Mesenchymal stem cell (in vitro differentiated cells and primary cell): ENCODE results near the gene TMBIM6.
A peak's percentile ranks its signal among the peaks of the same experiment; 100 is the strongest.

Experiments
- DNase-seq: peaks from one replicate; pipeline ENCODE4 v3.0.0-alpha.2; 2013
- H2AFZ ChIP-seq: one replicate; pipeline ENCODE4 v1.6.1; 2013; ENCODE audit warnings: low read depth, mild to moderate bottlenecking, control low read depth, inconsistent platforms, low read length, moderate library complexity
- H2AK5ac ChIP-seq: 2 replicates; pipeline ENCODE4 v1.6.1; 2013; ENCODE audit warnings: low read length, moderate library complexity, mild to moderate bottlenecking, inconsistent platforms; ENCODE audit not compliant: severe bottlenecking
- H2BK120ac ChIP-seq: one replicate; pipeline ENCODE4 v1.6.1; 2013; ENCODE audit warnings: low read depth, mild to moderate bottlenecking, inconsistent platforms, low read length, moderate library complexity
- H2BK12ac ChIP-seq, 2 experiments: one replicate each; pipeline ENCODE4 v1.6.1; 2013; ENCODE audit warnings: inconsistent platforms in 2 of 2, low read length in 2 of 2, mild to moderate bottlenecking in 2 of 2, moderate library complexity in 2 of 2, control low read depth in 1 of 2
- H2BK15ac ChIP-seq: one replicate; pipeline ENCODE4 v1.6.1; 2013; ENCODE audit warnings: mild to moderate bottlenecking, low read depth, inconsistent platforms; ENCODE audit not compliant: poor library complexity, severe bottlenecking
- H2BK5ac ChIP-seq: 2 replicates; pipeline ENCODE4 v1.6.1; 2013; ENCODE audit warnings: low read depth, mild to moderate bottlenecking, low read length, control low read depth, inconsistent platforms; ENCODE audit not compliant: poor library complexity, severe bottlenecking
- H3K14ac ChIP-seq, 2 experiments: one replicate each; pipeline ENCODE4 v1.6.1; 2013; ENCODE audit warnings: inconsistent platforms in 2 of 2, low read length in 2 of 2, control low read depth in 1 of 2, mild to moderate bottlenecking in 1 of 2, moderate library complexity in 1 of 2
- H3K18ac ChIP-seq, 2 experiments: one replicate each; pipeline ENCODE4 v1.6.1; 2013; ENCODE audit warnings: inconsistent platforms in 2 of 2, low read length in 2 of 2, control low read depth in 1 of 2, low read depth in 1 of 2, mild to moderate bottlenecking in 1 of 2
- H3K23ac ChIP-seq, 2 experiments: one replicate each; pipeline ENCODE4 v1.6.1; 2013; ENCODE audit warnings: inconsistent platforms in 2 of 2, low read length in 2 of 2, mild to moderate bottlenecking in 2 of 2, moderate library complexity in 2 of 2, control low read depth in 1 of 2
- H3K27ac ChIP-seq: 2 replicates; pipeline ENCODE4 v1.5.1; 2013; ENCODE audit warnings: mild to moderate bottlenecking, moderate library complexity, low read length, control low read depth, inconsistent platforms; ENCODE audit not compliant: poor library complexity, severe bottlenecking
- H3K27me3 ChIP-seq, 2 experiments: 2 replicates each; pipeline versions ENCODE4 v1.6.1 to v1.7.0; 2013; ENCODE audit warnings: low read length in 2 of 2, mild to moderate bottlenecking in 2 of 2, moderate library complexity in 2 of 2, control low read depth in 1 of 2, inconsistent platforms in 1 of 2; ENCODE audit not compliant: control insufficient read depth in 1 of 2, insufficient read depth in 1 of 2
- H3K36me3 ChIP-seq, 2 experiments: 2 replicates each; pipeline versions ENCODE4 v1.6.1 to v1.7.0; 2013; ENCODE audit warnings: low read length in 2 of 2, control low read depth in 1 of 2, inconsistent platforms in 1 of 2, low read depth in 1 of 2, mild to moderate bottlenecking in 1 of 2; ENCODE audit not compliant: insufficient read depth in 2 of 2, control insufficient read depth in 1 of 2
- H3K4ac ChIP-seq, 2 experiments: one replicate each; pipeline ENCODE4 v1.6.1; 2013; ENCODE audit warnings: inconsistent platforms in 2 of 2, low read length in 2 of 2, mild to moderate bottlenecking in 2 of 2, moderate library complexity in 2 of 2, control low read depth in 1 of 2, low read depth in 1 of 2
- H3K4me1 ChIP-seq: 2 replicates; pipeline ENCODE4 v1.6.1; 2013; ENCODE audit warnings: low read depth, low read length, control low read depth; ENCODE audit not compliant: control insufficient read depth, insufficient read depth
- H3K4me2 ChIP-seq: 2 replicates; pipeline ENCODE4 v1.6.1; 2013; ENCODE audit warnings: low read length, mild to moderate bottlenecking, inconsistent platforms; ENCODE audit not compliant: poor library complexity, severe bottlenecking
- H3K4me3 ChIP-seq, 2 experiments: 2 replicates each; pipeline versions ENCODE4 v1.5.1 to v1.7.0; 2013; ENCODE audit warnings: low read length in 2 of 2, mild to moderate bottlenecking in 2 of 2, control low read depth in 1 of 2, low read depth in 1 of 2; ENCODE audit not compliant: insufficient read depth in 1 of 2
- H3K79me1 ChIP-seq: replicated peaks from 2 replicates; pipeline ENCODE4 v1.6.1; 2013; ENCODE audit warnings: mild to moderate bottlenecking, control low read depth, low read length, inconsistent platforms; ENCODE audit not compliant: poor library complexity, severe bottlenecking
- H3K9ac ChIP-seq: 2 replicates; pipeline ENCODE4 v1.7.0; 2013; ENCODE audit warnings: mild to moderate bottlenecking, low read length, moderate library complexity
- H3K9me3 ChIP-seq: 2 replicates; pipeline ENCODE4 v1.7.0; 2013; ENCODE audit warnings: mild to moderate bottlenecking, low read length; ENCODE audit not compliant: control insufficient read depth
- H4K8ac ChIP-seq: one replicate; pipeline ENCODE4 v1.6.1; 2013; ENCODE audit warnings: inconsistent platforms, mild to moderate bottlenecking, low read length, moderate library complexity
- H4K91ac ChIP-seq: one replicate; pipeline ENCODE4 v1.6.1; 2013; ENCODE audit warnings: mild to moderate bottlenecking, low read length, inconsistent platforms
- WGBS: methylation state at CpG from one replicate; pipeline ENCODE4 v1.1.7; 2013; ENCODE audit warnings: mixed read lengths; 5-methylcytosine and 5-hydroxymethylcytosine counted together

The TMBIM6 gene

DNA sequence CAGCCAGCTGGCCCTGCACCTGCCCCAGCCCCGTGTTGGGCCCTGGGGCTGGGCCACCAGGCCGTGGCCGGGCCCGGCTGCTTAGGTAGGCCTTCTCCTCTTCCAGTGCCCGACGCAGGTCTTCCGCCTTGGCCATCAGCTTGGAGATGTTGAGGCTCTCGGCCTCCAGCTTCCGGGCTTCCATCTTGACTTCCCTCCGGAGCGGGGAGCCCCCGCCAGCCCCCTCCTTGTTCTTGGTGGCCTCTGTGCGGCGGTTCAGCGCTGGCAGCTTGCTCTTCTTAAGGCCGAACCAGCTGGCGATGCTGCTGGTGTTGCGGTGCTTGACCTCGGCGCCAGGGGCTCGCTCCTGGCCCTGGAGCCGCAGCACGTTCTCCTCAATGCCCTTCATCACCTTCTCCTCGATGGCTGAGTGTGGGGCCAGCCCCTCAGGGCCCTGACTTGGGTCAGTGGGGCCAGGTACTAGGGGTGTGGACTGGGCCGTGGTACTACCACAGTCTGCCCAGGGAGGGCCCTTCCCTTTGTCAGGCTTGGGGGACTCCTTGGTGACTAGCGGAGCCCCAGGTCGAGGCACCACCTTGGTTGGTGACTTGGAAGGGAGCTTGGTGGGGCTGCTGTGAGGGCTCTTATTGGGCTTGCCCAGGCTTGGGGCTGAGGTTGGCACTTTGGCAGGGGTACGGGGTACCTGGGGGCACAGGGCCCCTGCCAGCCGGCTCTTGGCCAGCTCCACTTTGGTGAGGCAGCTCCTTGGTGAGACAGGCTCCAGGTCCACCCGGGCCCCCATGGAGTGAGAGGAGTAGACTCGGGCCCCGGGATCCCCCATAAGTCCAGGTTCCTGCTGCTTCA is 53.7 kb downstream of the TMBIM6 start:
- no peak overlapping the region for H2BK5ac ChIP-seq
- H2AK5ac ChIP-seq = no peak overlapping the region
- H2BK120ac ChIP-seq = no peak overlapping the region
- H3K18ac ChIP-seq = no peak overlapping the region
- H3K14ac ChIP-seq = no peak overlapping the region
- no peak overlapping the region for H4K91ac ChIP-seq
- 96% methylated on average over 32 of the region's 32 CpGs for WGBS
- peaks cover 93 to 94% of the 10 kb centered on the region in 2 experiments for H3K36me3 ChIP-seq
- H3K27me3 ChIP-seq = no peaks in the 10 kb centered on the region
- H3K9me3 ChIP-seq = no peaks in the 10 kb centered on the region
- H3K4me2 ChIP-seq = no peak overlapping the region
- no peak overlapping the region for H2AFZ ChIP-seq
- H4K8ac ChIP-seq = peak overlapping the region; percentile 29
- no peak overlapping the region for H2BK12ac ChIP-seq
- no peak overlapping the region for H3K4ac ChIP-seq
- no peak overlapping the region for H3K4me3 ChIP-seq
- H2BK15ac ChIP-seq = peak overlapping the region; percentile 3
- no peak overlapping the region for H3K9ac ChIP-seq
- H3K23ac ChIP-seq = no peak overlapping the region
- no peak for DNase-seq
- H3K27ac ChIP-seq = no peak overlapping the region
- H3K4me1 ChIP-seq = peaks cover 1% of the 10 kb centered on the region
- peaks cover 34% of the 10 kb centered on the region for H3K79me1 ChIP-seq

GRCh38 chr12:49795654-49796105 is 54.3 kb downstream of the TMBIM6 start:
- H3K4me2 ChIP-seq = no peak overlapping the region
- H3K18ac ChIP-seq = no peak overlapping the region
- peaks cover 93 to 95% of the 10 kb centered on the region in 2 experiments for H3K36me3 ChIP-seq
- H3K27me3 ChIP-seq = no peaks in the 10 kb centered on the region
- H3K23ac ChIP-seq = no peak overlapping the region
- 97% methylated on average over 12 of the region's 12 CpGs for WGBS
- no peak overlapping the region for H2AK5ac ChIP-seq
- no peak overlapping the region for H2AFZ ChIP-seq
- no peak overlapping the region for H3K27ac ChIP-seq
- no peak for DNase-seq
- no peak overlapping the region for H3K4ac ChIP-seq
- H2BK15ac ChIP-seq = no peak overlapping the region
- H3K9me3 ChIP-seq = no peaks in the 10 kb centered on the region
- H2BK120ac ChIP-seq = no peak overlapping the region
- no peak overlapping the region for H2BK12ac ChIP-seq
- H3K79me1 ChIP-seq = peaks cover 37% of the 10 kb centered on the region
- H3K4me3 ChIP-seq = no peak overlapping the region
- no peak overlapping the region for H2BK5ac ChIP-seq
- no peak overlapping the region for H4K91ac ChIP-seq
- no peak overlapping the region for H4K8ac ChIP-seq
- peaks cover 1% of the 10 kb centered on the region for H3K4me1 ChIP-seq
- no peak overlapping the region for H3K14ac ChIP-seq
- no peak overlapping the region for H3K9ac ChIP-seq

DNA sequence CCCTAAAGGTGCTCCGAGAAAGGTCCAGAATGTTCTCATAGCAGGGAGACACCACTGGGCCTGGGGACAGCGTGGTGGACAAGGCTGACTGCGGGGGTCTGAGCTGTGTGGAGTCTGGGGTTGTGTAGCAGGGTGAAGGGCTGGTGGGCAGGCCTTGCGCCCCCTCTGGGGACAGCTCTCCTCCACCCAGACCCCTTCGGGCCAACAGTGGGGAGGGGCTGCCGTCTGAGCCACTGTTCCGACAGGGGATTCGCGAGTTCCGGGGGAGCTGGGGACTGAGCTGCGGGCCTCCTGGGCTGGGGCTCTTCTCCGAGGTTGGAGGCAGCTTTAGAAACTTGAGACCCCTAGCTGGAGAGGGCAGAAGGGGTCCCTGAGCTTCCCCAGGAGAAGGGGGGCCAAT is 54.8 kb downstream of the TMBIM6 start:
- Histone ChIP-seq H2AFZ (no peak overlapping the region), H3K4me2 (no peak overlapping the region), H3K4me1 (peaks cover 4% of the 10 kb centered on the region), H2BK5ac (no peak overlapping the region), H3K36me3 (peaks cover 92 to 95% of the 10 kb centered on the region in 2 experiments), H2BK12ac (no peak overlapping the region), H3K14ac (no peak overlapping the region), H3K27ac (no peak overlapping the region), H3K9me3 (no peaks in the 10 kb centered on the region), H3K4me3 (no peak overlapping the region), H4K91ac (no peak overlapping the region), H3K9ac (no peak overlapping the region), H2AK5ac (no peak overlapping the region), H2BK120ac (no peak overlapping the region), H3K27me3 (no peaks in the 10 kb centered on the region), H2BK15ac (no peak overlapping the region), H4K8ac (no peak overlapping the region), H3K23ac (no peak overlapping the region), H3K79me1 (peaks cover 42% of the 10 kb centered on the region), H3K18ac (no peak overlapping the region), H3K4ac (no peak overlapping the region)
- DNase-seq = no peak
- 95% methylated on average over 12 of the region's 12 CpGs for WGBS

- WGBS = 97% methylated on average over 17 of the region's 17 CpGs
Measured at GRCh38 chr12:49796606-49797448, 55.5 kb downstream of the TMBIM6 start.

More at GRCh38 chr12:49796606-49797448, 55.5 kb downstream of the TMBIM6 start:
- Histone ChIP-seq H4K8ac (no peak overlapping the region), H3K27me3 (no peaks in the 10 kb centered on the region), H2BK5ac (no peak overlapping the region), H3K79me1 (peaks cover 41% of the 10 kb centered on the region), H3K9me3 (no peaks in the 10 kb centered on the region), H2BK120ac (no peak overlapping the region), H2BK15ac (peak overlapping the region; percentile 14), H2AFZ (no peak overlapping the region), H3K4me3 (no peak overlapping the region), H3K9ac (no peak overlapping the region), H3K18ac (no peak overlapping the region), H2AK5ac (no peak overlapping the region), H3K23ac (no peak overlapping the region), H3K14ac (no peak overlapping the region), H3K27ac (no peak overlapping the region), H3K4ac (no peak overlapping the region), H2BK12ac (no peak overlapping the region), H4K91ac (no peak overlapping the region), H3K4me2 (no peak overlapping the region), H3K4me1 (peaks cover 4% of the 10 kb centered on the region), H3K36me3 (peaks cover 93 to 95% of the 10 kb centered on the region in 2 experiments)
- DNase-seq = no peak
